Stimulated activated CD4-positive, alpha-beta T cell treated with anti-CD3 and anti-CD28 coated beads, Interleukin-4, amount 100 ng/mL, for 24 hours (primary cell): ENCODE measurements around the gene TTC7B.
A peak's percentile ranks its signal among the peaks of the same experiment; 100 is the strongest.

ENCODE experiments used
- DNase-seq: peaks from one replicate; pipeline ENCODE4 v3.0.0-alpha.2; 2020

Gene TTC7B

GRCh38 chr14:90739318-90740068 is 76.7 kb downstream of the TTC7B start:
- no peak for DNase-seq

GRCh38 chr14:90733139-90733808 is 83.0 kb downstream of the TTC7B start:
- no peak for DNase-seq

GRCh38 chr14:90732718-90733117 is 83.5 kb downstream of the TTC7B start:
- DNase-seq = no peak

DNA sequence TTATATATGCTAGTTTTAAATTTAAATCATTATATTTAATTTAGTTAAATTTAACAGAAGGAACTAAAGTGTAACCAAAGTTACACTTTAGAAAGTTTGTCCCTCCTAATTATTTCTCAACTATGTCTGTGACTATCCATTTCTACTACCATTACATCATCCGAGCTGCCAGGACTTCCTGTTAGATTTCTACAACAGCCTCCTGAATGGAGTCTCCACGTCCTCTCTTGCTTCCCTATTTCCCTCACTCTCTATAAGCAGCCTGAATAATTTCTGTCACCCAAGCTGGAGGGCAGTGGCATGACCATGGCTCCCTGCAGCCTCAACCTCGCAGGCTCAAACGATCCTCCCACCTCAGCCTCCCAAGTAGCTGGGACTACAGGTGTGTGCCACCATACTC is 84.1 kb downstream of the TTC7B start:
- DNase-seq = no peak

- DNase-seq = no peak
Measured at GRCh38 chr14:90731487-90731886, 84.7 kb downstream of the TTC7B start.

DNA sequence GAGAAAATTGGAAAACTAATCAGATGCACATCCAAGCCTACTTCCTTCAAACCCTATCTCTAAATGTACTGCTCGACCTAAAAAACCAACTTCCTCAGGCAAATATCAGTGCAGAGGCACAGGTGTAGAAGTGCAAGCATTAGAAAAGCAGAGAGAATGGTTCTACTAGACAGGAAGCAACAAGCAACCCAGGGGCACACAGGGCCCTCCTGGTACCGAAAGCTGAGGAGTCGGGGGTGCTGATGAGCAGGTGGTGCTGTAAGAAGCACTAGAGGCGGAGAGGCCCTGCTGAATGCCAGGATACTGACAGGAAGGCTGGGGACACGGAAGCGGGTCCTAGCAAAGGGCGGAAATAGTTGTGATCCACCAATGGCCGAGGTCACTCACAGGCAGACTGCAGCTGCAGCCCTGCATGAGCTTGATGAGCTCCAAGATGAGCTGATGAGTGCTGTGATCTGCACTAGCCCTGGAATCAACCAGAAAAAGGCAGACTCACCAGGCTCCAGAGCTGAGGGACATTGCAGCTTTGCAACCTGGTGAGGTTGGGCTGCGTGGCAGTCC is 85.9 kb downstream of the TTC7B start:
- no peak for DNase-seq

GRCh38 chr14:90728951-90729350 is 87.3 kb downstream of the TTC7B start:
- DNase-seq = no peak

- DNase-seq = no peak
Measured at GRCh38 chr14:90727082-90727481, 89.1 kb downstream of the TTC7B start.

DNA sequence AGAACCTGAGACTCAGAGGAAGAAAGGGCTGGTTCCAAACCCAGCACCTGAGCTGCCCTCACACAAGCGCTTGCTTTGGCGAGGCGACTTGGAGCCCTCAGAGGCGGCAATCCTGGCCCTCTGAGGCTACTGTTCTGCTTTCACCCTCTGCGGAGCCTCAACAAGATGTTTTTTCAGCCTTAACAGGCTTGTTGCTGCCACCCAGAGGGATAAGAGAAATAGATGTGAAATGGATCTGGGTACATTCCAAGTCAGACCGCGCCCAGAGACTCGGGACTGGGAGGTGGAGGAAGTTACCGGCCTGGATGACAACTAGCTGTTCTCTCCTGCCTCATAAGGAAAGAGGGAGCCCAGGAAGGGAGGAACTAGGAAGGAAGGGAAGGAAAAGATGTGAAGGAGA is 89.6 kb downstream of the TTC7B start:
- no peak for DNase-seq

- DNase-seq = no peak
Measured at GRCh38 chr14:90724866-90725265, 91.4 kb downstream of the TTC7B start.

GRCh38 chr14:90722590-90722989 is 93.6 kb downstream of the TTC7B start:
- no peak for DNase-seq

GRCh38 chr14:90721619-90722305 is 94.5 kb downstream of the TTC7B start:
- peak; percentile 7 for DNase-seq

DNA sequence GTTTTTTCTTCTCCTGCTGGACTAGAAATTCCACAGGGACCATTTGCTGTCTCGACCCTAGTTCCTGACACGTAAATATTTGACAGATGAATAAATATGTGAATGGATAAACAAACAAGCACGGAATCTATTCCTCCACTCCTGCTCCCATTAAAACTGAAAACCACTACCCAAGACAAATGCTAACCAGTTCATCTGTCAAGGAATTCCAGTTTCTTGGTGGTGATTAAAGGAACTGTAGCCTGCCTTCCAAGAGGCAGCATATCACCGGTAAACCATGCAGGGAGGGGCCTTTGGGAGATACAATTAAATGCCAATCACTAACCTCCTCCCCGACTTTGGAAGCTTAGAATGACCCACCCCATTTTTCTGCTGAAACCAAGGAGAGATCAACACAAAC is 95.4 kb downstream of the TTC7B start:
- no peak for DNase-seq

- DNase-seq = no peak
Measured at GRCh38 chr14:90720336-90720735, 95.9 kb downstream of the TTC7B start.

GRCh38 chr14:90717916-90718315 is 98.3 kb downstream of the TTC7B start:
- no peak for DNase-seq

GRCh38 chr14:90715993-90716392 is 100.2 kb downstream of the TTC7B start:
- no peak for DNase-seq

DNA sequence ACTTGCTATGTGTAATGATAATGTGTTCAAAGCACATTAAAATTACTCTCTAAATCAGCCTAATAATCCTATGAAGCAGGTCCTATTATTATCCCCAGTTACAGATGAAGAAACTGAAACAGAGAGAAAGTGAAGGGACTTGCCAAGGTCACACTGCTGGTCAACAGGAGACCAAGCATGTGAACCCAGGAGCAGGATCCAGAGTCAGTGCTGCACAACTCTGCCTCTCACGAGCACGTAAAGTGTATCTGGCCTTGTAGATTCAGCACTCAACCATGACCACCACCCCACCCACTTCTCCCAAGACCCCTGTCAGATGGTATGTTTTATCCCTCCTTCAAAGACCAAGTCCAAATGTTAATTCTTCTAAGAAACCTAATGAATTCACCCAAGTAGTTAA is 100.7 kb downstream of the TTC7B start:
- DNase-seq = no peak

DNA sequence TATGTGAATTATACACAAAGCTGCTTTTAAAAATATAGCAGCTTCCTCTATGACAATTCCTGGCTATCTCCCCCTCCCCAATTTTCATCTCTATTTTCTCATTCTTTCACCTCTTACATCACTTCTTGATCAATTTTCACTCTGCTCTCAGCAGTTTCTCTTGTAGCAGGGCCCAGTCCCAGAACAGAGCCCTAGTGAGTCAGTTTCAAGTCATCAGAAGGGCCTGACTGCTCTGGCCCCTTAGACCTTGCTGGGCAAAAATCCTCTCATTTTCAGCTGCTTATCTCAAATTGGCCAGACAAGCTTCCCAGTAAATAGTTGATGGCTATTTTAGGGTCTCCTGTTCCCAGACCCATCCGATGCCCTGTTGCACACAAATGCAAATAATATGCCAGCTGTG is 101.4 kb downstream of the TTC7B start:
- no peak for DNase-seq

DNA sequence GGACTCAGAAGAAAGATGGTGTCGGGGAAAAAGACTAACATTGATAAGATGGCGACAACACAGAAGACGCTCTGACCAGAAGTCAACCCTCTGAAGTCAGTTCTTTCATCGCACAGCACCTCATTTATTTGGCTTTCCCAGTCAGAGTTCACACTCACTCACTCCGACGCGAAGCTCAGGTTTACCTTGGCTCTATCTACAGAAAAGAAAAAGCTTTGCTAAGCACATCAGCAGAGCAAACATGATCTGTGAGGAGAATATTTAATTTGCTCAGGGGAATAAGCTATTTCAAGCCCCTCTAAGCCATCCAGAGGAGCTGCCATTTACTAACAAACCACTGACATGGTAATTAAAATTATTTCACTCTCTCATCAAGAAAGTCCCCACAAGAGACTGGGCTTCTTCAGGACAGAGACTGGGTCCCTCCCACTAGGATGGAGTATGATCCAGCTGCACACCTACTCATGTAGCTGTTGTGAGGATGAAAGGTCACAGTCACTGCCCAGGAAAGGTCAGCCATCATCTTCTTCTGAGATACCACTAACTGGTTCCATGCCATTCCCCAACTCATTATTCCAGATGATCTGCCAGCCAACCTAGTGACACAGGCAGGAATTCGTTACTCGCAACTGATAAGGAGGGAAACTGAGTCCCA is 111.4 kb downstream of the TTC7B start:
- no peak for DNase-seq

GRCh38 chr14:90703841-90704737 is 112.1 kb downstream of the TTC7B start:
- no peak for DNase-seq

DNA sequence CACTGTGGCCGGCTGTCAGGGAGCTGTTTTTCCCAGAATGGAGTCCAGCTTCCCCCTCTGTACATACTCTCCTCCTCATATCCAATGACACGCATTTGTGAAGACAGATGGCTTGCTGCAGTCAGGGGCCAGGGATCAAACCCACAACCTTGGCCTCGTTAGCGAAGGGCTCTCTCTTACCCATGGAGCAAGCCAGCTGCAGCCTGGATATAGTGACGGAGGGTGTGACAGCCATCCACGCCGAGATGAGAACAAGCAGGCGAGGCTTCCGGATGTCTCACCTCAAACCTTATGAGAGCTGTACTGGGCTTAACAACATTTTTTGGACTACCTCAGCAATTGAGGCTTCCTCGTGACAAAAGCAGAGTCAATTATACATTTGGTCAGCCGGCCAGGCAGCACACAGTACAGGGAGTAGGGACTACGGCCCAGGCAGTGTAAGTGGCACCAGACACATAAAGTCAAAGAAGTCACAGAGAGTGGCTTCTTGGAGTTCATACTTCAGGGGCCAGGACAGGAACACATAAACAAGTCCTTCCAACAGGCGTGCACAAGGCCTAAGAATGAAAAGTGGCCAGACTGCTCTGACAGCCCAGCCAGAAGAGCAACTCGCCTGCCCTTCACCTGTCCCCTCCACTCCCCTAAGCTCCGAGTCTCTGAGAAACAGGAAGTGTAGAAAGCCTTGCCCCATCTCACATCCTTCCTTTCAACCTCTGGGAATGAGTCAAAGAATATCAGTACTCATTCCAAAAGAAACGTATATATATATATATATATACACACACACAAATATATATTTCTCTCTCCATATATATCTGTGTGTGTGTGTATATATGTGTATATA is 115.1 kb downstream of the TTC7B start:
- no peak for DNase-seq
